ENCODE measurements around the gene C11orf97.

The C11orf97 gene

DNA sequence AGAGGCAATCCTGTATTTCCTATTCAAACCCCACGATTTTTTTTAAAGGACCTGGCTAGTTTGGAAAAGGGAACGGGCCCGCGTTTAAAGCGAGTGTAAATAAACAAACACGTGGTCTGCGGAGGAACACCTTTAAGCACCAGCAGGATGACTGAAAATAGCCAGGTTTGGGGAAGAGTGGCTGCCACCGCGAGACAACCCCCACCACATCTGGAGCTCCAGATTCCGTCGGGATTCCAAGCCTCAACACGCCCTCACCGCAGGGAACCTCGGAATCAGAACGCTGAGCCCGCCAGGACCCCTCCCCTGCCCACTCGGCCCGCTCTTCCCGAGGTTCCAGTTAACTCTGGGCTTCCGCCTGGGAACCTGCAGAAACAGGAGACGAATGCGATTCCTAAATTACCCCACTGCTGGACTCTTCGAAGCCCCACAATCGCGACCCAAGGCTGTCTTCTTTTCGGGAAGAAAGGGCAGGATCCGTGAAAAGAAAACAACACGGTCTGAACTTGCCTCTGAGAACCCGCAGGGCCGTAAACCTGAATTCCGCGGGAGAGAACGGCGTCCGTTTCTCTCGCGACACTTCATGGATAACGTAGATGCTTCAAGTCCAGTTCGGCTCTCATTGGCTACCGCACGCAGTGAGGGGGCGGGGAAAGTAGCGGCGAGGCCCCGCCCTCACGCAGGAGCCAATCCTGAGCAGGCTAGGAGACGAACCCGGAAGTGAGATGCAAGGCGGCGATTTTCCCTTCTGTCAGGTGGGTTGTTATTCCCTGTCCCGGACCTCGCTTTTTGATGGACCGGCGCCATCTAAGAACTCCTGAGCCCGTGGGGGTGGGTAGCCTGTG is 18.8 kb upstream of the C11orf97 start, which contains the start of the genes ANKRD49 and MRE11 (continued):
- no peak for TF ChIP-seq ZNF624 (tag by site-specific recombination; IDR thresholded peaks at IDR 0.05)
- TF ChIP-seq, protein P1, sequence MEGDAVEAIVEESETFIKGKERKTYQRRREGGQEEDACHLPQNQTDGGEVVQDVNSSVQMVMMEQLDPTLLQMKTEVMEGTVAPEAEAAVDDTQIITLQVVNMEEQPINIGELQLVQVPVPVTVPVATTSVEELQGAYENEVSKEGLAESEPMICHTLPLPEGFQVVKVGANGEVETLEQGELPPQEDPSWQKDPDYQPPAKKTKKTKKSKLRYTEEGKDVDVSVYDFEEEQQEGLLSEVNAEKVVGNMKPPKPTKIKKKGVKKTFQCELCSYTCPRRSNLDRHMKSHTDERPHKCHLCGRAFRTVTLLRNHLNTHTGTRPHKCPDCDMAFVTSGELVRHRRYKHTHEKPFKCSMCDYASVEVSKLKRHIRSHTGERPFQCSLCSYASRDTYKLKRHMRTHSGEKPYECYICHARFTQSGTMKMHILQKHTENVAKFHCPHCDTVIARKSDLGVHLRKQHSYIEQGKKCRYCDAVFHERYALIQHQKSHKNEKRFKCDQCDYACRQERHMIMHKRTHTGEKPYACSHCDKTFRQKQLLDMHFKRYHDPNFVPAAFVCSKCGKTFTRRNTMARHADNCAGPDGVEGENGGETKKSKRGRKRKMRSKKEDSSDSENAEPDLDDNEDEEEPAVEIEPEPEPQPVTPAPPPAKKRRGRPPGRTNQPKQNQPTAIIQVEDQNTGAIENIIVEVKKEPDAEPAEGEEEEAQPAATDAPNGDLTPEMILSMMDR (tag by site-specific recombination; IDR thresholded peaks at IDR 0.05), result no peak
- no peak for TF ChIP-seq ZNF416 (tag by site-specific recombination; IDR thresholded peaks at IDR 0.05)
- no peak for TF ChIP-seq ZNF10 (tag by site-specific recombination; IDR thresholded peaks at IDR 0.05)
- peak; percentile 26; the same call in 1 of the 2 replicates for TF ChIP-seq ZSCAN30 (tag by site-specific recombination; IDR thresholded peaks at IDR 0.05)
- TF ChIP-seq ZNF621 (tag by site-specific recombination; IDR thresholded peaks at IDR 0.05), result no peak
- no peak for TF ChIP-seq ZNF530 (tag by site-specific recombination; IDR thresholded peaks at IDR 0.05; ENCODE audit: low read depth)
- TF ChIP-seq, protein P2, sequence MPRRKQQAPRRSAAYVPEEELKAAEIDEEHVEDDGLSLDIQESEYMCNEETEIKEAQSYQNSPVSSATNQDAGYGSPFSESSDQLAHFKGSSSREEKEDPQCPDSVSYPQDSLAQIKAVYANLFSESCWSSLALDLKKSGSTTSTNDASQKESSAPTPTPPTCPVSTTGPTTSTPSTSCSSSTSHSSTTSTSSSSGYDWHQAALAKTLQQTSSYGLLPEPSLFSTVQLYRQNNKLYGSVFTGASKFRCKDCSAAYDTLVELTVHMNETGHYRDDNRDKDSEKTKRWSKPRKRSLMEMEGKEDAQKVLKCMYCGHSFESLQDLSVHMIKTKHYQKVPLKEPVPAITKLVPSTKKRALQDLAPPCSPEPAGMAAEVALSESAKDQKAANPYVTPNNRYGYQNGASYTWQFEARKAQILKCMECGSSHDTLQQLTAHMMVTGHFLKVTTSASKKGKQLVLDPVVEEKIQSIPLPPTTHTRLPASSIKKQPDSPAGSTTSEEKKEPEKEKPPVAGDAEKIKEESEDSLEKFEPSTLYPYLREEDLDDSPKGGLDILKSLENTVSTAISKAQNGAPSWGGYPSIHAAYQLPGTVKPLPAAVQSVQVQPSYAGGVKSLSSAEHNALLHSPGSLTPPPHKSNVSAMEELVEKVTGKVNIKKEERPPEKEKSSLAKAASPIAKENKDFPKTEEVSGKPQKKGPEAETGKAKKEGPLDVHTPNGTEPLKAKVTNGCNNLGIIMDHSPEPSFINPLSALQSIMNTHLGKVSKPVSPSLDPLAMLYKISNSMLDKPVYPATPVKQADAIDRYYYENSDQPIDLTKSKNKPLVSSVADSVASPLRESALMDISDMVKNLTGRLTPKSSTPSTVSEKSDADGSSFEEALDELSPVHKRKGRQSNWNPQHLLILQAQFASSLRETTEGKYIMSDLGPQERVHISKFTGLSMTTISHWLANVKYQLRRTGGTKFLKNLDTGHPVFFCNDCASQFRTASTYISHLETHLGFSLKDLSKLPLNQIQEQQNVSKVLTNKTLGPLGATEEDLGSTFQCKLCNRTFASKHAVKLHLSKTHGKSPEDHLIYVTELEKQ (tag by site-specific recombination; IDR thresholded peaks at IDR 0.05; ENCODE audit: borderline replicate concordance), result no peak
- no peak for TF ChIP-seq ZNF157 (tag by site-specific recombination; IDR thresholded peaks at IDR 0.05)
- TF ChIP-seq ZNF248 (tag by site-specific recombination; IDR thresholded peaks at IDR 0.05), result no peak
- TF ChIP-seq ZNF202 (tag by site-specific recombination; IDR thresholded peaks at IDR 0.05; ENCODE audit: borderline replicate concordance), result no peak
- TF ChIP-seq ZNF324 (tag by site-specific recombination; IDR thresholded peaks at IDR 0.05), result no peak
- TF ChIP-seq, protein P3, sequence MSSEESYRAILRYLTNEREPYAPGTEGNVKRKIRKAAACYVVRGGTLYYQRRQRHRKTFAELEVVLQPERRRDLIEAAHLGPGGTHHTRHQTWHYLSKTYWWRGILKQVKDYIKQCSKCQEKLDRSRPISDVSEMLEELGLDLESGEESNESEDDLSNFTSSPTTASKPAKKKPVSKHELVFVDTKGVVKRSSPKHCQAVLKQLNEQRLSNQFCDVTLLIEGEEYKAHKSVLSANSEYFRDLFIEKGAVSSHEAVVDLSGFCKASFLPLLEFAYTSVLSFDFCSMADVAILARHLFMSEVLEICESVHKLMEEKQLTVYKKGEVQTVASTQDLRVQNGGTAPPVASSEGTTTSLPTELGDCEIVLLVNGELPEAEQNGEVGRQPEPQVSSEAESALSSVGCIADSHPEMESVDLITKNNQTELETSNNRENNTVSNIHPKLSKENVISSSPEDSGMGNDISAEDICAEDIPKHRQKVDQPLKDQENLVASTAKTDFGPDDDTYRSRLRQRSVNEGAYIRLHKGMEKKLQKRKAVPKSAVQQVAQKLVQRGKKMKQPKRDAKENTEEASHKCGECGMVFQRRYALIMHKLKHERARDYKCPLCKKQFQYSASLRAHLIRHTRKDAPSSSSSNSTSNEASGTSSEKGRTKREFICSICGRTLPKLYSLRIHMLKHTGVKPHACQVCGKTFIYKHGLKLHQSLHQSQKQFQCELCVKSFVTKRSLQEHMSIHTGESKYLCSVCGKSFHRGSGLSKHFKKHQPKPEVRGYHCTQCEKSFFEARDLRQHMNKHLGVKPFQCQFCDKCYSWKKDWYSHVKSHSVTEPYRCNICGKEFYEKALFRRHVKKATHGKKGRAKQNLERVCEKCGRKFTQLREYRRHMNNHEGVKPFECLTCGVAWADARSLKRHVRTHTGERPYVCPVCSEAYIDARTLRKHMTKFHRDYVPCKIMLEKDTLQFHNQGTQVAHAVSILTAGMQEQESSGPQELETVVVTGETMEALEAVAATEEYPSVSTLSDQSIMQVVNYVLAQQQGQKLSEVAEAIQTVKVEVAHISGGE (tag by site-specific recombination; conservative IDR thresholded peaks at IDR 0.05; ENCODE audit: low read depth), result peak; percentile 86
- no peak for TF ChIP-seq ZNF785 (tag by site-specific recombination; IDR thresholded peaks at IDR 0.05)
- TF ChIP-seq, protein P4, sequence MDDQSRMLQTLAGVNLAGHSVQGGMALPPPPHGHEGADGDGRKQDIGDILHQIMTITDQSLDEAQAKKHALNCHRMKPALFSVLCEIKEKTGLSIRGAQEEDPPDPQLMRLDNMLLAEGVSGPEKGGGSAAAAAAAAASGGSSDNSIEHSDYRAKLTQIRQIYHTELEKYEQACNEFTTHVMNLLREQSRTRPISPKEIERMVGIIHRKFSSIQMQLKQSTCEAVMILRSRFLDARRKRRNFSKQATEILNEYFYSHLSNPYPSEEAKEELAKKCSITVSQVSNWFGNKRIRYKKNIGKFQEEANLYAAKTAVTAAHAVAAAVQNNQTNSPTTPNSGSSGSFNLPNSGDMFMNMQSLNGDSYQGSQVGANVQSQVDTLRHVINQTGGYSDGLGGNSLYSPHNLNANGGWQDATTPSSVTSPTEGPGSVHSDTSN (CRISPR knock-in tag; IDR thresholded peaks at IDR 0.05), result no peak
- no peak for TF ChIP-seq ZFP41 (tag by site-specific recombination; IDR thresholded peaks at IDR 0.05; ENCODE audit: borderline replicate concordance)
- TF ChIP-seq OVOL3 (tag by site-specific recombination; IDR thresholded peaks at IDR 0.05), result no peak
- no peak for TF ChIP-seq ZNF658 (tag by site-specific recombination; IDR thresholded peaks at IDR 0.05)
- no peak for TF ChIP-seq ZNF140 (tag by site-specific recombination; IDR thresholded peaks at IDR 0.05)
- TF ChIP-seq ZNF133 (tag by site-specific recombination; IDR thresholded peaks at IDR 0.05), result no peak
- no peak for TF ChIP-seq ZNF544 (tag by site-specific recombination; IDR thresholded peaks at IDR 0.05)
- TF ChIP-seq ZBTB7A (tag by site-specific recombination; IDR thresholded peaks at IDR 0.05; ENCODE audit: low read depth), result no peak
- TF ChIP-seq ZNF350 (tag by site-specific recombination; IDR thresholded peaks at IDR 0.05), result no peak
- TF ChIP-seq ZNF501 (tag by site-specific recombination; IDR thresholded peaks at IDR 0.05), result peak; percentile 50; the same call in 1 of the 2 replicates
- TF ChIP-seq, protein P5, sequence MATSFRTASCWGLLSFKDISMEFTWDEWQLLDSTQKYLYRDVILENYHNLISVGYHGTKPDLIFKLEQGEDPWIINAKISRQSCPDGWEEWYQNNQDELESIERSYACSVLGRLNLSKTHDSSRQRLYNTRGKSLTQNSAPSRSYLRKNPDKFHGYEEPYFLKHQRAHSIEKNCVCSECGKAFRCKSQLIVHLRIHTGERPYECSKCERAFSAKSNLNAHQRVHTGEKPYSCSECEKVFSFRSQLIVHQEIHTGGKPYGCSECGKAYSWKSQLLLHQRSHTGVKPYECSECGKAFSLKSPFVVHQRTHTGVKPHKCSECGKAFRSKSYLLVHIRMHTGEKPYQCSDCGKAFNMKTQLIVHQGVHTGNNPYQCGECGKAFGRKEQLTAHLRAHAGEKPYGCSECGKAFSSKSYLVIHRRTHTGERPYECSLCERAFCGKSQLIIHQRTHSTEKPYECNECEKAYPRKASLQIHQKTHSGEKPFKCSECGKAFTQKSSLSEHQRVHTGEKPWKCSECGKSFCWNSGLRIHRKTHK (tag by site-specific recombination; IDR thresholded peaks at IDR 0.05), result no peak
- peak; percentile 56 for TF ChIP-seq ZBTB8A (tag by site-specific recombination; IDR thresholded peaks at IDR 0.05)
- TF ChIP-seq ZNF596 (tag by site-specific recombination; IDR thresholded peaks at IDR 0.05), result no peak; the same call in 1 of the 2 replicates
- TF ChIP-seq ZNF132 (tag by site-specific recombination; IDR thresholded peaks at IDR 0.05; ENCODE audit: borderline replicate concordance), result no peak
